Endothelial cell (in vitro differentiated cells): Measurements from ENCODE around the gene WASF2. TPM values are rescaled to one million over a fixed set of nuclear protein-coding genes. Genes with fewer than 3 reads are reported as not detected.

Experiments used
- DNase-seq: peaks from one replicate; pipeline ENCODE4 v3.0.0; 2021; ENCODE audit warnings: low spot score
- H3K27ac Mint-ChIP-seq: one replicate; pipeline ENCODE4 v1.8.0; 2021; ENCODE audit warnings: mixed read lengths, inconsistent platforms; ENCODE audit not compliant: unreplicated experiment
- H3K27me3 Mint-ChIP-seq: one replicate; pipeline ENCODE4 v1.8.0; 2021; ENCODE audit warnings: mild to moderate bottlenecking, moderate library complexity, mixed read lengths, inconsistent platforms; ENCODE audit not compliant: unreplicated experiment
- H3K36me3 Mint-ChIP-seq: one replicate; pipeline ENCODE4 v1.8.0; 2021; ENCODE audit warnings: mild to moderate bottlenecking, low read depth, mixed read lengths, inconsistent platforms; ENCODE audit not compliant: unreplicated experiment
- H3K4me1 Mint-ChIP-seq: one replicate; pipeline ENCODE4 v1.8.0; 2021; ENCODE audit warnings: mild to moderate bottlenecking, mixed read lengths, inconsistent platforms; ENCODE audit not compliant: unreplicated experiment
- H3K4me3 Mint-ChIP-seq: one replicate; pipeline ENCODE4 v1.8.0; 2021; ENCODE audit warnings: mild to moderate bottlenecking, mixed read lengths, inconsistent platforms; ENCODE audit not compliant: unreplicated experiment
- H3K9me3 Mint-ChIP-seq: one replicate; pipeline ENCODE4 v1.8.0; 2021; ENCODE audit warnings: mixed read lengths, inconsistent platforms; ENCODE audit not compliant: unreplicated experiment
- CTCF ChIP-seq: fragments of 200-600 bp; sonication (generic); IDR thresholded peaks from one replicate; pipeline ENCODE4 v1.5.0; 2021; ENCODE audit warnings: antibody characterized with exemption; ENCODE audit not compliant: unreplicated experiment
- total RNA-seq: library from RNA; stranded (reverse); fragmentation: NEBNext Ultra II Directional; extraction: Animal tissue kit (Norgen Biotek cat#: 25700); gene quantifications from one replicate; pipeline ENCODE4 v1.2.1, GENCODE V29; 2021; ENCODE audit not compliant: unreplicated experiment

Gene WASF2
- total RNA-seq, 1 donor from 2014 or later: 272 TPM

DNA sequence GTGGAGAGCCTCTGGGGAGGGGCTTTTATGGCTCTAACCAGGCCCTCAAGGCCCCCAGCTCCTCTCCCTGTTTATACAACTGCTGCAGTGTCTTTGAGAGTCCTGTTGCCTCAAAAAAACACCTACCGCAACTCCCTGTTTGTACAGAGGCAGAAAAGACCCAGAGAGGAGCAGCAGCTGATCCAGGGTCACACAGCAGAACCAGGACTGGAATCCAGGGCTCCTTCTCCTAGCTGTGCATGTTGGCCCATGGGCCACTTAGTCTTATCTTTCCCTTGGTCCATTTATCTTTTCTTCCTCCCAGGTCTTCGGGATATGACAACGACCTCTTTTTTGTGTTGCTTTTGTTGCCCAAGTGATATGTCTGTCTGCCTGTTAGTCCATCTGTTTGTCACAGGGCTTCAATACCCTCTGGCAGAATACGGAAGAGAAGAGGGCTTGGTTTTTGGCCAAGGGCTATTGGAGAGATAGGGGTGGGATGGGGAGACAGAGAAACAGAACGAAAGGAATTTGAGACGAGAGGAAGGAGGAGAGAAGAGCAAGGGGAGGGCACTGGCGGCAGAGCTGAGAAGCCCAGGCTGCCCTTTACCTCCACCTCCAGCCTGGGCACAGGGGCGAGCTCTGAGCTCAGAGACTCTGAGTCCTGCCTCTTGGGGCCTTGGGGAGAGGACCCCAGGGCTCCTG, 33.5 kb upstream of the WASF2 start:
- H3K27me3 Mint-ChIP-seq: peaks cover 19% of the 10 kb centered on the region
- H3K36me3 Mint-ChIP-seq: peaks cover 11% of the 10 kb centered on the region
- no peak for DNase-seq
- TF ChIP-seq CTCF: no peak
- H3K9me3 Mint-ChIP-seq: no peaks in the 10 kb centered on the region
- H3K4me1 Mint-ChIP-seq: peaks cover 54% of the 10 kb centered on the region
- no peak overlapping the region for H3K4me3 Mint-ChIP-seq
- no peak overlapping the region for H3K27ac Mint-ChIP-seq

DNA sequence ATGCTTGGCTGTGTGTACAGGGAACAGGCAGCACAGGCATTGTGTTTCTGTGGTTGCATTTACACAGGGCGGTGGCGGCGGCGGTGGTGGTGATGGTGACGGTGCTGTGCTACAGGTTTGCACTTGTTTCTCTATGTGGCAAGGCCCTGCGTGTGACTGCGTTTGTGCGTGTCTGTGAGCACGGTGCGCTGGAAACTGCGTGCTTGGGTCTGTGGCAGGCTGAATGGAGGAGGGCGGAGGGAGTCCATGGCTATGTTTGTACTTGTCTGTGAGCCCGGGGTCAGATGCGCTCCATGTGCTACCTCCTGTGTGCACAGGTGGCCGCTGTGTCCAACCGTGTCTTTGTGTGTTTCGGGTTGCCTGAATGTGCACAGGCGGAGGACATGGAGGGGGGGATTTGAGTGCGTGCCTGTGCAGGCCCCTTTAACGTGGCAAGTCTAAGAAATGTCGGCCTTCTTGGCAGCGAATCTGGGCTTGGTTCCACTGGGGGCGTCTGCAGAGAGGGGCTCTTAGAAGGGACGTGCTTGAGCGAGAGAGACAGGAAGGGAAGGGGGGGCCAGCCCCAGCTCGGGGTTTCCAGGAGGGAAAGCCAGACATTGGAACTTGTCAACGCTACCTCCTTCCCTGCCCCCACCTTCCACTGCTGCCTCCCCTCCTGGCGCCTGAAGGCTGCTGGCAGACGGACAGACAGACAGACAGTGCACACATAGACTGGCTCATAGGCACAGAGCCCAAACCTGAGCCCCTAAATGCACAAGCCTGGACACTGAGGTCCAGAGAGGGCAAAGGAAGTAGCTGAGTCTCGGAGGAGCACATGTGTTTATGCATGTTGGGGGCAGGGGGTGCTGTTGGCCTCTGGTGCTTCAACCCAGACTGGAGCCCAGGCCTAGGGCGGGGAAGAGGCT, 32.7 kb upstream of the WASF2 start:
- no peak for TF ChIP-seq CTCF
- no peaks in the 10 kb centered on the region for H3K9me3 Mint-ChIP-seq
- DNase-seq: peak; percentile 33
- H3K4me1 Mint-ChIP-seq: peaks cover 56% of the 10 kb centered on the region
- no peak overlapping the region for H3K27ac Mint-ChIP-seq
- H3K36me3 Mint-ChIP-seq: peaks cover 11% of the 10 kb centered on the region
- H3K4me3 Mint-ChIP-seq: peak overlapping the region; percentile 43
- peaks cover 18% of the 10 kb centered on the region for H3K27me3 Mint-ChIP-seq

DNA sequence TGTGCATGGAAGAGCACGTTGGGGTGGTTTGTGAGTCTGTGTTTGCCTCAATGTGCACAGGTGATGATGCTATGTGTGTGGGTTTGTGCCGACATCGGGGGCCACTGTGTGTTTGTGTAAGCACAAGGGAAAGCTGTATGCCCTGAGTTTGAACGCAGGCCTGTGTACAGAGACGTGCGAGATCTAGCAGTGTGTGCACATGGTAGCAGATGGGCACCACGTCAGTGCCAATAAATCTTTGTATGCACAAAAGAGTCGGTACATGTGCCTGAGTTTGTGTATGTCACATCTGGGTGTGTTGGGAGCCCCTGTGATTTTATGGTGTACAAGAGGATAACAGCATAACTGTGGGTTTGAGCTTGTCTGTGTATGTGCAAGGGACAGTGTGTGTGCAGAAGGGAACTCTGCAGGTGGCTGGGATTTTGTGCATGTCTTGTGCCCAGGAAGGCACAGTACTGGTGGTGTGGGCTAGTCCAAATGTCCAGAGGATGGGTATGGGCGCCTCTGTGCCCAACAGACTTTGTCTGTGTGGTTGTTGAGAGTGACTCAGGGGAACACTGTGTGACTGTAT, 32.0 kb upstream of the WASF2 start:
- Mint-ChIP-seq H3K27ac (peak overlapping the region; percentile 19), H3K4me3 (peak overlapping the region; percentile 82), H3K9me3 (no peaks in the 10 kb centered on the region), H3K27me3 (peaks cover 20% of the 10 kb centered on the region), H3K36me3 (peaks cover 11% of the 10 kb centered on the region), H3K4me1 (peaks cover 60% of the 10 kb centered on the region)
- no peak for TF ChIP-seq CTCF
- DNase-seq: no peak

DNA sequence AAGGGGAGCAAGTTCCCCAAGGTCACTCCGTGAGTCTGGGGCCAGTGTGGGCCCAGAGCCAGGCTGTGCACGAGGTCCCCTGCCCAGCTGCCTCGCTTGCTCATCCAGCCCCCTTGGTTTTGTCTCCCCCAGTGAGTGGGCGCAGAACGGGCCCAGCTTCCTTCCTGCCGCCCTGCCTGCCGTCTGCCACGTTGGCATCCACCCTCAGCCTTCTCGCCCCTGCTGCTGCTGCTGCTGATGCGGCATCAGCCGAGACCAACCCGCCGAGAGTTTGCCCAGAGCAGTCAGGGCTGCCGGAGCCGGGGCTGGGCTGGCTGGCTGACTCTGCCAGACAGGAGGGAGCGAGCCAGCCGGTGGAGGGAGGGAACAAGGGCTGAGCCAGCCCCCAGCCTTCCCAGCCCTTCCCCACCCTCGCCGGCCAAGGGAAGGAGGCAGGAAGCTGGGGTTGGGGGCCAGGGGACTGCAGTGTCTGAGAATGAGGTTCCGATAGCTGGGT, 31.4 kb upstream of the WASF2 start:
- no peaks in the 10 kb centered on the region for H3K9me3 Mint-ChIP-seq
- peaks cover 55% of the 10 kb centered on the region for H3K4me1 Mint-ChIP-seq
- DNase-seq: no peak
- TF ChIP-seq CTCF: no peak
- H3K36me3 Mint-ChIP-seq: peaks cover 7% of the 10 kb centered on the region
- peak overlapping the region; percentile 82 for H3K4me3 Mint-ChIP-seq
- H3K27ac Mint-ChIP-seq: peak overlapping the region; percentile 19
- H3K27me3 Mint-ChIP-seq: peaks cover 15% of the 10 kb centered on the region
